ENCODE results near the gene ZBTB11.
"Not testable (repeated sequence)": the region's sequence is repeated elsewhere in the genome, so short reads cannot be mapped to it uniquely, and the experiment has no call there.

The ZBTB11 gene

DNA sequence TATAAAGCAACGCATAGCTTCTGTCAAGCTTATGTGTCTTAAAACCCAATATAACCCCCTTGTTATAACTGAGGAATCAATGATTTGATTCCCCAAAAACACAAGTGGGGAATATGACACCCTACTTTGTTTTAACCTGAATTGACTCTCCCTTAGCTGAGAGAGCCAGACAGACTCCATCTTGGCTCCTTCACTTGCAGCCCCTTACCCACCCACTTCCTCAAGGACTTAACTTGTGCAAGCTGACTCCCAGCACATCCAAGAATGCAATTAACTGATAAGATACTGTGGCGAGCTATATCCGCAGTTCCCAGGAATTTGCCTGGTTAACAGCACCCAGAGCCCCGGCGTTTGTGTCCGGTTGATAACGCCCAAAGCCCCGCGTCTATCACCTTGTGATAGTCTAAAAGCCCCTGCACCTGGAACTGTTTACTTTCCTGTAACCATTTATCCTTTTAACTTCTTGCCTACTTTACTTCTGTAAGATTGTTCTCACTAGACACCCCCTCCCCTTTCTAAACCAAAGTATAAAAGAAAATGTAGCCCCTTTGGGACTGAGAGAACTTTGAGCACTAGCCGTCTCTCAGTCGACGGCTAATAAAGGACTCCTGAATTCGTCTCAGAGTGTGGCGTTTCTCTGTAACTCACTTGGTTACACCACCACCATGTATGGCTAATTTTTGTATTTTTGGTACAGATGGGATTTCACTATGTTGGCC lies 35.4 kb downstream of the ZBTB11 start:
- peaks cover 27% of the 10 kb centered on the region for H3K4me1 Mint-ChIP-seq (ENCODE audit: low read depth)
- H3K4me3 Mint-ChIP-seq; H3K9me3 Mint-ChIP-seq (ENCODE audit: low read depth); H3K36me3 Mint-ChIP-seq; H3K27me3 Mint-ChIP-seq; H3K27ac Mint-ChIP-seq: not testable (repeated sequence)

DNA sequence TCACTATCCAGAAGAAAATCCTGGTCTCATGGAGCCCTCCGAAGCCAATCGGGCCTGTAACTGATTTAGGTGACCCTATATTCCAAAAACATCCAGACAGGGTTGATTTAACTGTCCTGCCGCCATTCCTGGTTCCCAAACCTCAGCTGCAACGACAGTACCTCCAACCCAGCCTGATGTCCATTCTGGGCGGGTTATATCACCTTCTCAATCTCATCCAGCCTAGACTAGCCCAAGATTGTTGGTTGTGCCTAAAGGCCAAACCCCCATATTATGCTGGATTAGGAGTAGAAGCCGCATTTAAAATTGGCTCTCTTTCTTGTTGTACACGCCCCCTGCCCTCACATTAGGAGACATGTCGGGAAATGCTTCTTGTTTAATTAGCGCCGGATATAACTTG lies 36.7 kb downstream of the ZBTB11 start:
- H3K4me3 Mint-ChIP-seq: no peak overlapping the region
- H3K27ac Mint-ChIP-seq: no peak overlapping the region
- H3K27me3 Mint-ChIP-seq: no peaks in the 10 kb centered on the region
- H3K36me3 Mint-ChIP-seq: no peaks in the 10 kb centered on the region
- H3K4me1 Mint-ChIP-seq (ENCODE audit: low read depth): peaks cover 23% of the 10 kb centered on the region
- no peaks in the 10 kb centered on the region for H3K9me3 Mint-ChIP-seq (ENCODE audit: low read depth)

DNA sequence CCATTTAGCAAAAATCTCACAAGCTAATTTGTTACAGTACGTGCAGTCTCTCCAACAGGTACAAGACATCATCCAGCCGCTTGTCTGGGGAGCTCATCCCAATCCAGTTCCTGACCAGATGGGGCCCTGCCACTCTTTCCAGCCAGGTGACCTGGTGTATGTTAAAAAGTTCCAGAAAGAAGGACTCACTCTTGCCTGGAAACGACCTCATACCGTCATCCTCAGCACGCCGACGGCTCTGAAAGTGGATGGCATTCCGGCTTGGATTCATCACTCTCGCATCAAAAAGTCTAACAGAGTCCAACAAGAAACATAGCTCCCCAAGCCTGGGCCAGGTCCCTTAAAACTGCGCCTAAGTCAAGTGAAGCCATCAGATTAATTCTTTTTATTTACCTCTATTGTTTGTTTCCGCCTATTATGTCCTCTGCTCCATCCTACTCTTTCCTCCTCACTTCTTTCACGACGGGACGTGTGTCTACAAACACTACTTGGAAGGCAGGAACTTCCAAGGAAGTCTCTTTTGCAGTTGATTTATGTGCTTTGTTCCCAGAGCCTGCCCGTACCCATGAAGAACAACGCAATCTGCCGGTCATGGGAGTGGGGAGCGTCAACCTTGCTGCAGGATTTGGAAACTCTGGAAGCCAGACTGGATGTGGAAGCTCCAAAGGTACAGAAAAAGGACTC lies 37.5 kb downstream of the ZBTB11 start:
- H3K4me1 Mint-ChIP-seq (ENCODE audit: low read depth): peaks cover 18% of the 10 kb centered on the region

DNA sequence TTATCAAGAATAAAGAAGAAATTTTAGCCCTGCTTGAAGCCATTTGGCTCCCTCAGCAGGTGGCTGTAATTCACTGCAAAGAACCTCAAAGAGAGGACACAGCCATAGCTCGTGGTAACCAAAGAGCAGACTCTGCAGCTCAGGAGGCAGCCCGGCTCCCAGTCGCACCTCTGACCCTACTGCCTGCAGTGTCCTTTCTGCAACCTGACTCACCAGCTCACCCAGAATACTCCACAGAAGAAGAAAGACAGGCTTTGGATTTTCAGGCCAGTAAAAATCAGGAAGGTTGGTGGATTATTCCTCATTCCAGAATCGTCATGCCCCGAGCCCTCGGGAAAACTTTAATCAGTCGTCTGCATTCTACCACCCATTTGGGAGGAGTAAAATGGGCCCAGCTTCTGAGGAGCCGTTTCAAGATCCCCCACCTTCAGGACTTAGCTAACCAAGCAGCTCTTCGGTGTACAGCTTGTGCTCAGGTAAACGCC lies 38.6 kb downstream of the ZBTB11 start:
- no peaks in the 10 kb centered on the region for H3K27me3 Mint-ChIP-seq
- no peak overlapping the region for H3K4me3 Mint-ChIP-seq
- no peak overlapping the region for H3K27ac Mint-ChIP-seq
- H3K4me1 Mint-ChIP-seq (ENCODE audit: low read depth): peaks cover 7% of the 10 kb centered on the region
- H3K36me3 Mint-ChIP-seq: no peaks in the 10 kb centered on the region
- no peaks in the 10 kb centered on the region for H3K9me3 Mint-ChIP-seq (ENCODE audit: low read depth)

More for the DNA sequence above, 37.5 kb downstream of the ZBTB11 start:
- Mint-ChIP-seq H3K36me3 (no peaks in the 10 kb centered on the region), H3K27me3 (no peaks in the 10 kb centered on the region), H3K4me3 (no peak overlapping the region), H3K9me3 (ENCODE audit: low read depth) (no peaks in the 10 kb centered on the region), H3K27ac (no peak overlapping the region)

DNA sequence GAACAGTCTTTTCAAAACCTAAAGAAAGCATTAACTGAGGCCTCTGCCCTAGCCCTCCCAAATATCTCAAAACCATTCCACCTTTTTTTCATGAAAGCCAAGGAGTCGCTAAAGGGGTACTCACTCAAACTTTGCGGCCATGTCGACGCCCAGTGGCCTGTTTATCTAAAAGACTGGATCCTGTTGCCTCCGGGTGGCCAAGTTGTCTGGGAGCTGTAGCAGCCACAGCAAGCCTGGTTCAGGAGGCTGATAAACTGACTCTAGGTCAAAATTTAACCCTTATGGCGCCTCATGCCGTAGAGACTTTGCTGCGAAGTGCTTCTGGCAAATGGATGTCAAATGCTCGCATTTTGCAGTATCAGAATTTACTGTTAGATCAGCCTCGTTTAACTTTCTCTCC lies 39.5 kb downstream of the ZBTB11 start:
- peaks cover 3% of the 10 kb centered on the region for H3K4me1 Mint-ChIP-seq (ENCODE audit: low read depth)
- no peaks in the 10 kb centered on the region for H3K36me3 Mint-ChIP-seq
- no peak overlapping the region for H3K4me3 Mint-ChIP-seq
- H3K9me3 Mint-ChIP-seq (ENCODE audit: low read depth): no peaks in the 10 kb centered on the region
- no peaks in the 10 kb centered on the region for H3K27me3 Mint-ChIP-seq
- no peak overlapping the region for H3K27ac Mint-ChIP-seq

DNA sequence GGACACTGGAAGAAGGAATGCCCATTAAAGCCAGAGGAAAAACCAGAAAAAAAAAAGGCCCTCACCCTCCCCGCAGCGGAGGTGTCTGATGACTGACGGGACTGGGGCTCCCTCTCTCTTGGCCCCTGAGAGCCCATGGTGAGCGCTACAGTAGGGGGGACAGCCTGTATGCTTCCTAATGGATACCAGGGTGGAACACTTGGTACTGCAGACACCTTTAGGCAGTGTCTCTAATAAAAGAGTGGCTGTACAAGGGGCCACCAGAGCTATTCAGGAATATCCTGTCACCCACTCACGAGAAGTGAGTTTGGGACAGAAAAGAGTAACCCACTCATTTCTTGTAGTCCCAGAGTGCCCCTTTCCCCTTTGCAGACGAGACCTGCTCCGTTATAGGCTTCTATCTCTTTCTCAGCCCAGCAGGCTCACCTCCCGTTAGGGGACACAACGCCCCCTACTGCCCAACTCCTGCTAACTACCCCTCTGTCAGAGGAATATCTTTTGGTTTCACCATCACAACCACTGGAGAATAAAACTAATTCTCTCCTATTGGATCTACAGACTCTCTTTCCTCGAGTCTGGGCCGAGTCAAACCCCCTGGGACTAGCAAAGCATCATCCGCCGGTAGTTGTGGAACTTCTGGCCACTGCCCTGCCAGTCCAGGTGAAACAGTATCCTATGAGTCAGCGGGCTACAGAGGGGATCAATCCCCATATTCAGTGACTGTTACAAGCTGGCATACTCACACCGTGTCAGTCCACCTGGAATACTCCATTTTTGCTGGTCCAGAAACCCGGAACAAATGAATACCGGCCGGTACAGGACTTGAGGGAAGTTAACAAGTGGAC lies 40.8 kb downstream of the ZBTB11 start:
- Mint-ChIP-seq H3K27me3 (no peaks in the 10 kb centered on the region), H3K4me1 (ENCODE audit: low read depth) (peaks cover 3% of the 10 kb centered on the region), H3K36me3 (no peaks in the 10 kb centered on the region), H3K4me3 (no peak overlapping the region), H3K9me3 (ENCODE audit: low read depth) (no peaks in the 10 kb centered on the region), H3K27ac (no peak overlapping the region)

DNA sequence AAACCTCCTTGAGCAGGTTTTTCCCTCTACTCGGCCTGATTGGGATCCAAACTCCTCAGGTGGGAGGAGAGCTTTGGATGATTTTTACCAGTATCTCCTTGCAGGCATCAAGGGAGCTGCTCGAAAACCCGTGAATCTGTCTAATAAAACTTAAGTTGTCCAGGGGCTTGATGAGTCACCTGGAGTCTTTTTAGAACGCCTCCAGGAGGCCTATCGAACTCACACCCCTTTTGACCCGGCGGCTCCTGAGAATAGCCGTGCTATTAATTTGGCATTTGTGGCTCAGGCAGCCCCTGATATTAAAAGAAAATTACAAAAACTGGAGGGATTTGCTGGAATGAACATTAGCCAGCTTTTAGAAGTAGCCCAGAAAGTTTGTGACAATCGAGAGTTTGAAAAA lies 41.6 kb downstream of the ZBTB11 start:
- Mint-ChIP-seq H3K4me3 (no peak overlapping the region), H3K9me3 (ENCODE audit: low read depth) (no peaks in the 10 kb centered on the region), H3K27ac (no peak overlapping the region)

DNA sequence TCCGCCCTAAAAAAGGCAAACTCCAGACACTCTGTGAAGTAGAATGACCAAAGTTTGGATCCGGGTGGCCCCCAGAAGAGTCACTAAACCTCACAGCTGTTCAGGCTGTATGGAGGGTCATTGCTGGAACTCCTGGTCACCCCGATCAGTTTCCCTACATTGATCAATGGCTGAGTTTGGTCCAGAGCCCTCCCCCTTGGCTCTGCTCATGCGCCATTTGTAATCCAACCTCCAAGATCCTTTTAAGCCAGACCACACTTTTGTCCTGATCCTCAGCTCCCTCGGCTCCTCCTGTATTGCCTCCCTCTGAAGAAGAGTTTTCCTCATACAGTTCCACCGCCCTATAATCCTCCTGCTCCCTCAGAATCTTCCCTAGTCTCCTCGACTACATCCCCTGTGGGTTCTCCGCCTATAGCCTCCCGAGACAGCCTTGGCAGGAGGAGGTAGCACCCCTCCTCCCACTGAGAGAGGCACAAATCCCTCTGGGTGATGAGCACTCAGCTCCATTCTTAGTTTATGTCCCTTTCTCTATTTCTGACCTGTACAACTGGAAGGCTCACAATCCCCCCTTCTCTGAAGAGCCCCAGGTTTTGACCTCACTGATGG lies 42.2 kb downstream of the ZBTB11 start:
- no peak overlapping the region for H3K27ac Mint-ChIP-seq
- no peak overlapping the region for H3K4me3 Mint-ChIP-seq
- no peaks in the 10 kb centered on the region for H3K36me3 Mint-ChIP-seq
- H3K27me3 Mint-ChIP-seq: no peaks in the 10 kb centered on the region
- H3K4me1 Mint-ChIP-seq (ENCODE audit: low read depth): peaks cover 3% of the 10 kb centered on the region
- no peaks in the 10 kb centered on the region for H3K9me3 Mint-ChIP-seq (ENCODE audit: low read depth)

More for the DNA sequence above, 41.6 kb downstream of the ZBTB11 start:
- peaks cover 3% of the 10 kb centered on the region for H3K4me1 Mint-ChIP-seq (ENCODE audit: low read depth)
- H3K27me3 Mint-ChIP-seq: no peaks in the 10 kb centered on the region
- no peaks in the 10 kb centered on the region for H3K36me3 Mint-ChIP-seq

DNA sequence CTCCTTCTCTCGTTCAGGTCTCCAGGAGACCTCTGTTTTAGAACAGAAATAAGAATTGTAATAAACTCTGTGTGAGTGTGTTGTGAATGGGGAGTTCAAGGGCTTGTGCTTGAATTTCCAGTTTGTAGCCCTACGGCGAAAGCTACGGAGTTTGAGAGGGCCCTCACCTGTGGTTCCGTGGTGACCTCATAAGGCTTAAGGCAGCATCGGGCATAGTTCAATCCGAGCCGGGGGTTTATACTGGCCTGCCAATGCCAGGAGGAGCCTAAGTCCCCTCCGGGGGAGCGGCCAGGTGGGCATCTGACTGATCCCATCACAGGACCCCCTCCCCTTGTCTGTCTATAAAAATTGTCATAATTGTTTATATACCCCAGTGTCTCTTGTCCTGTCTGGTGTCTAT lies 43.7 kb downstream of the ZBTB11 start:
- peaks cover 3% of the 10 kb centered on the region for H3K4me1 Mint-ChIP-seq (ENCODE audit: low read depth)
- no peak overlapping the region for H3K4me3 Mint-ChIP-seq
- no peaks in the 10 kb centered on the region for H3K36me3 Mint-ChIP-seq
- no peak overlapping the region for H3K27ac Mint-ChIP-seq
- no peaks in the 10 kb centered on the region for H3K27me3 Mint-ChIP-seq
- H3K9me3 Mint-ChIP-seq (ENCODE audit: low read depth): no peaks in the 10 kb centered on the region

DNA sequence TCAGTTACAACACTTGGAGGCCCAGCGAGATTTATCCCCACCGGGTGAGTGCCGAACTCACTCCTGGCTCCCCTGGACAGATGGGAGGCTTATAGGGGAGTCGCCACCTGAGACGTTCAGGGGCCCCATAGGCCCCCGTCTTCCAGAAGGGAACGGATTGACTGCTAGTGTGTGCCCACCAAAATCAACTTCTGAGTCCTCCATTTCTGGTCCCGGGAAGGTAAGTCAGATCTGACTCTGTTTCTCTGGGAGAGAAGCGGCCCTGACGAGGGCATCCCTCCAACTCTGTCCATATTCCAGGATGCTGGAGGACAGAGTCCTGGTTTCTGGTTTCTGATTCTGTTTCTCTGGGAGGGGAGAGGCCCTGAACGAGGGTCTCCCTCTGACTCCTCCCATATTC lies 44.3 kb downstream of the ZBTB11 start:
- H3K27me3 Mint-ChIP-seq: no peaks in the 10 kb centered on the region
- no peak overlapping the region for H3K4me3 Mint-ChIP-seq
- no peak overlapping the region for H3K27ac Mint-ChIP-seq
- H3K36me3 Mint-ChIP-seq: no peaks in the 10 kb centered on the region
- no peaks in the 10 kb centered on the region for H3K9me3 Mint-ChIP-seq (ENCODE audit: low read depth)
- peaks cover 3% of the 10 kb centered on the region for H3K4me1 Mint-ChIP-seq (ENCODE audit: low read depth)

DNA sequence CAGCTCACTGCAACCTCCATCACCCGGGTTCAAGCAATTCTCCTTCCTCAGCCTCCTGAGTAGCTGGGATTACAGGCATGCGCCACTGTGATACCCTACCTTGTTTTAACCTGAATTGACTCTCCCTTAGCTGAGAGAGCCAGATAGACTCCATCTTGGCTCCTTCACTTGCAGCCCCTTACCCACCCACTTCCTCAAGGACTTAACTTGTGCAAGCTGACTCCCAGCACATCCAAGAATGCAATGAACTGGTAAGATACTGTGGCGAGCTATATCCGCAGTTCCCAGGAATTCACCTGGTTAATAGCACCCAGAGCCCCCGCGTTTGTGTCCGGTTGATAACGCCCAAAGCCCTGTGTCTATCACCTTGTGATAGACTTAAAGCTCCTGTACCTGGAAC lies 45.0 kb downstream of the ZBTB11 start:
- not testable (repeated sequence) for H3K9me3 Mint-ChIP-seq (ENCODE audit: low read depth); H3K36me3 Mint-ChIP-seq; H3K27me3 Mint-ChIP-seq; H3K4me1 Mint-ChIP-seq (ENCODE audit: low read depth); H3K4me3 Mint-ChIP-seq; H3K27ac Mint-ChIP-seq

DNA sequence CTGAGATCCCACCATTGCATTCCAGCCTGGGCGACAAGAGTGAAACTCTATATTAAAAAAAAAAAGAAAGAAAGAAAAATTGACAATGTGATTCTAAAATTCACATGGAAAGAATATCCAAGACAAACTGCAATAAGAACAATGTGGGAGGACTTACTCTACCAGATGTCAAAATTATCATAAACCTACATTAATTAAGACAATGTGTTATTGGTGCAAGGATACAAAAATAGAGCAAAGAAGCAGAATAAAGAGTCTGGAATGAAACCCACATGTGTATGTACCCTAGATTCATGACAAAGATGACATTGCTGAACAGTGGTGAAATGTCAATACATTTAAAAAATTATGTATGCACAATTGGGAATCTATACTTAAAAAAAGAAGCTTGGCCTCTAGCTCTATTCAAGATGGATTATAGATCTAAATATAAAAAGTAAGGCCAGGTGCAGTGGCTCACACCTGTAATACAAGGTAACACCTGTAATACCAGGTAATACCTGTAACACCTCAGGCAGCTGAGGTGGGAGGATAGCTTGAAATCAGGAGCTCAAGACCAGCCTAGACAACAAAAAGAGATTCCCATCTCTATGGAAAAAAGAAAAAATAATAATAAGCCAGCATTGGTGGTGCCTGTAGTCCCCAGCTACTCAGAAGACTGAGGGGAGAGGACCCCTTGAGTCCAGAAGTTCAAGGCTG lies 45.7 kb downstream of the ZBTB11 start:
- no peak overlapping the region for H3K27ac Mint-ChIP-seq
- H3K4me1 Mint-ChIP-seq (ENCODE audit: low read depth): peaks cover 1% of the 10 kb centered on the region
- no peaks in the 10 kb centered on the region for H3K9me3 Mint-ChIP-seq (ENCODE audit: low read depth)
- no peaks in the 10 kb centered on the region for H3K36me3 Mint-ChIP-seq
- H3K4me3 Mint-ChIP-seq: no peak overlapping the region
- H3K27me3 Mint-ChIP-seq: no peaks in the 10 kb centered on the region

DNA sequence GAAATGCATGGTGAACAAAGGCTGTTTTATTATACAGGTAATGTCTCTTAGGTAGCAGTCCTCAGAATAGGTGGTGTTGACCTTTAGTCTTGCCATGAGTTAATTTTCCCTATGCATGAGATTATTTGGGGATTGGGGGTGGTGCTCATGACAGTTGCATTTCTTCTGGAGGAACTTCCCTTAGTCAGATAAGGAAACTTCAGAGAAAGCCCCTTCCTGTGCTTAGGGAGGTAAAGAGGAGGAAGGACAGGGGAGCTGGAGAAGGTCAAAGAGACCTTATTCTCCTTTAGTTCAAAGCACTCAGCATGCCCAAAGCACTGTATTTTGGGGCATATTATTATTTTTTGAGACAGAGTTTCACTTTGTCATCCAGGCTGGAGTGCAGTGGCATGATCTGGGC lies 47.7 kb downstream of the ZBTB11 start:
- H3K27me3 Mint-ChIP-seq: no peaks in the 10 kb centered on the region
- H3K9me3 Mint-ChIP-seq (ENCODE audit: low read depth): no peaks in the 10 kb centered on the region
- no peaks in the 10 kb centered on the region for H3K4me1 Mint-ChIP-seq (ENCODE audit: low read depth)
- peaks cover 5% of the 10 kb centered on the region for H3K36me3 Mint-ChIP-seq
- no peak overlapping the region for H3K27ac Mint-ChIP-seq
- H3K4me3 Mint-ChIP-seq: no peak overlapping the region

DNA sequence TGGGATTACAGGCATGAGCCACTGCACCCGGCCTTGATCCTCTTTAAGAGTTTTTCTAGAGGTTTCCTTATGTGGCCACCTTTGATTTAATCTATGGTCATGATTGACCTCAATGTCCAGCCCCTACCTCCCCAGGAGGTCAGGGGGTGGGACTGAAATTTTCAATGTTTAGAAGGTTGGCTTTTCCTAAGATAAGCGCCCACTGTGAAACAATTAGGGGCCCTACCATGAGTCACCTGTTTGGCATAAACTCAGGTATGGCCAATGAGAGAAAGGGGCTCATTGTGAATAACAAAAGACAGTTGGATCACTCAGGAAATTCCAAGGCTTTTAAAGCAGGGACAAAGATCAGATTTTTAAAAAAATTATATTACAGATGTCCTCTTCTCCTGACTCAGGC lies 51.1 kb downstream of the ZBTB11 start:
- H3K36me3 Mint-ChIP-seq: peaks cover 5% of the 10 kb centered on the region
- H3K9me3 Mint-ChIP-seq (ENCODE audit: low read depth): no peaks in the 10 kb centered on the region
- H3K27ac Mint-ChIP-seq: no peak overlapping the region
- H3K4me1 Mint-ChIP-seq (ENCODE audit: low read depth): no peaks in the 10 kb centered on the region
- no peaks in the 10 kb centered on the region for H3K27me3 Mint-ChIP-seq
- no peak overlapping the region for H3K4me3 Mint-ChIP-seq

All from activated naive CD8-positive, alpha-beta T cell (primary cell).